GM23338 (cell line): ENCODE results near the gene TENT5A. TPM values are rescaled to one million over a fixed set of nuclear protein-coding genes. Genes with fewer than 3 reads are reported as not detected.

Experiments
- ATAC-seq: fragments of 200-7000 bp; cut with Tn5 transposase; 3 replicates; pipeline ENCODE4 v1.9.1; 2020
- DNase-seq: peaks from one replicate; pipeline ENCODE4 v3.0.0-alpha.2; 2015; ENCODE audit warnings: low spot score
- H2AFZ ChIP-seq: fragments of 200-600 bp; sonication (generic); 2 replicates; pipeline ENCODE4 v1.8.0; 2016; ENCODE audit warnings: antibody characterized with exemption, mild to moderate bottlenecking, moderate library complexity
- H3F3A ChIP-seq: fragments of 200-600 bp; sonication (generic); replicated peaks from 2 replicates; pipeline ENCODE4 v1.8.0; 2017; ENCODE audit warnings: antibody characterized with exemption, mixed run types, low read depth
- H3K27ac ChIP-seq: fragments of 200-600 bp; sonication (generic); 2 replicates; pipeline ENCODE4 v1.6.1; 2016; ENCODE audit warnings: low read depth
- H3K27me3 ChIP-seq: fragments of 200-600 bp; sonication (generic); 2 replicates; pipeline ENCODE4 v1.8.0; 2016; ENCODE audit warnings: mild to moderate bottlenecking, mixed run types, moderate library complexity; ENCODE audit not compliant: insufficient read depth
- H3K36me3 ChIP-seq: fragments of 200-600 bp; sonication (generic); 2 replicates; pipeline ENCODE4 v1.8.0; 2016; ENCODE audit warnings: mild to moderate bottlenecking; ENCODE audit not compliant: insufficient read depth
- H3K4me1 ChIP-seq: fragments of 200-600 bp; sonication (generic); 2 replicates; pipeline ENCODE4 v1.8.0; 2016; ENCODE audit warnings: mild to moderate bottlenecking, moderate library complexity; ENCODE audit not compliant: insufficient read depth
- H3K4me2 ChIP-seq: fragments of 200-600 bp; sonication (generic); 2 replicates; pipeline ENCODE4 v1.7.1; 2017; ENCODE audit warnings: mixed run types
- H3K4me3 ChIP-seq: fragments of 200-600 bp; sonication (generic); 2 replicates; pipeline ENCODE4 v1.6.1; 2016; ENCODE audit warnings: mixed run types
- H3K79me2 ChIP-seq: fragments of 200-600 bp; sonication (generic); replicated peaks from 2 replicates; pipeline ENCODE4 v1.8.0; 2017; ENCODE audit warnings: mild to moderate bottlenecking; ENCODE audit not compliant: insufficient read depth
- H3K9me2 ChIP-seq: fragments of 200-600 bp; sonication (generic); 2 replicates; pipeline ENCODE4 v1.8.0; 2017; ENCODE audit not compliant: insufficient read depth
- H4K20me1 ChIP-seq: fragments of 200-600 bp; sonication (generic); replicated peaks from 2 replicates; pipeline ENCODE4 v1.8.0; 2017; ENCODE audit warnings: mild to moderate bottlenecking; ENCODE audit not compliant: insufficient read depth
- H3K27ac Mint-ChIP-seq: 2 replicates; pipeline ENCODE4 v1.8.0; 2020; ENCODE audit warnings: inconsistent platforms, mild to moderate bottlenecking, moderate library complexity, mixed read lengths
- H3K27me3 Mint-ChIP-seq: 3 replicates; pipeline ENCODE4 v1.8.0; 2022; ENCODE audit warnings: low read depth, mild to moderate bottlenecking, moderate library complexity, mixed read lengths, inconsistent platforms; ENCODE audit not compliant: insufficient read depth, poor library complexity
- H3K36me3 Mint-ChIP-seq: 3 replicates; pipeline ENCODE4 v1.8.0; 2021; ENCODE audit warnings: low read depth, mild to moderate bottlenecking, inconsistent platforms, moderate library complexity, mixed read lengths
- H3K4me1 Mint-ChIP-seq: 3 replicates; pipeline ENCODE4 v1.8.0; 2020; ENCODE audit warnings: mild to moderate bottlenecking, inconsistent platforms, mixed read lengths
- H3K4me3 Mint-ChIP-seq: 3 replicates; pipeline ENCODE4 v1.8.0; 2021; ENCODE audit warnings: moderate library complexity, mild to moderate bottlenecking, inconsistent platforms, mixed read lengths
- H3K9me3 Mint-ChIP-seq: 3 replicates; pipeline ENCODE4 v1.8.0; 2020; ENCODE audit warnings: moderate library complexity, mild to moderate bottlenecking, inconsistent platforms, mixed read lengths
- CREB1 ChIP-seq: fragments of 250-450 bp; sonication (Bioruptor Pico); IDR thresholded peaks from 2 replicates; pipeline ENCODE4 v1.5.0; 2020; ENCODE audit warnings: low read depth, mild to moderate bottlenecking, moderate library complexity
- CTCF ChIP-seq, 2 experiments: fragments of 200-600 bp in 1 of 2; sonication (generic) in 1 of 2; conservative IDR thresholded peaks; 2 replicates each; pipeline versions ENCODE4 v1.5.1 to v1.6.1; 2016 to 2017; ENCODE audit warnings: antibody characterized with exemption in 2 of 2, low read depth in 2 of 2, mild to moderate bottlenecking in 2 of 2, moderate library complexity in 1 of 2
- EZH2 ChIP-seq: fragments of 200-600 bp; sonication (generic); IDR thresholded peaks from one replicate; pipeline ENCODE4 v1.8.0; 2017; ENCODE audit warnings: antibody characterized with exemption, mild to moderate bottlenecking, low read depth; ENCODE audit not compliant: unreplicated experiment
- EZH2phosphoT487 ChIP-seq: fragments of 200-600 bp; sonication (generic); IDR thresholded peaks from one replicate; pipeline ENCODE4 v1.8.1; 2018; ENCODE audit warnings: antibody characterized with exemption; ENCODE audit not compliant: unreplicated experiment
- JUNB ChIP-seq: IDR thresholded peaks from one replicate; pipeline ENCODE4 v1.6.1; 2016; ENCODE audit warnings: antibody characterized with exemption; ENCODE audit not compliant: unreplicated experiment
- NANOG ChIP-seq: IDR thresholded peaks from 2 replicates; pipeline ENCODE4 v1.6.1; 2016; ENCODE audit warnings: antibody characterized with exemption, borderline replicate concordance
- POLR2AphosphoS5 ChIP-seq: IDR thresholded peaks from 2 replicates; pipeline ENCODE4 v1.6.1; 2016; ENCODE audit warnings: antibody characterized with exemption, low read depth
- STAT1 ChIP-seq: IDR thresholded peaks from one replicate; pipeline ENCODE4 v1.6.1; 2016; ENCODE audit warnings: antibody characterized with exemption; ENCODE audit not compliant: unreplicated experiment
- ZNF114 ChIP-seq: fragments of 250-450 bp; sonication (Bioruptor Pico); IDR thresholded peaks from 2 replicates; pipeline ENCODE4 v1.5.0; 2020; ENCODE audit warnings: mild to moderate bottlenecking, moderate library complexity
- polyA plus RNA-seq: library from polyadenylated mRNA; unstranded; fragments of >200 nt; fragmentation: Nextera tagmentation; extraction: Ambion mirVana; gene quantifications from 2 replicates; pipeline ENCODE4 v1.2.1, GENCODE V29; 2016
- total RNA-seq: library from RNA; depleted of rRNA; stranded (reverse); fragments of >200 nt; shearing (Covaris generic); gene quantifications from 2 replicates; pipeline ENCODE4 v1.2.3, GENCODE V29; 2014
- TF ChIP-seq, protein P1 (sequence below): IDR thresholded peaks from one replicate; pipeline ENCODE4 v1.6.1; 2018; ENCODE audit warnings: antibody characterized with exemption; ENCODE audit not compliant: unreplicated experiment

Gene TENT5A
- total and polyA plus RNA-seq, 2 experiments from 2014 or later = 3.8 to 4.7 TPM

DNA sequence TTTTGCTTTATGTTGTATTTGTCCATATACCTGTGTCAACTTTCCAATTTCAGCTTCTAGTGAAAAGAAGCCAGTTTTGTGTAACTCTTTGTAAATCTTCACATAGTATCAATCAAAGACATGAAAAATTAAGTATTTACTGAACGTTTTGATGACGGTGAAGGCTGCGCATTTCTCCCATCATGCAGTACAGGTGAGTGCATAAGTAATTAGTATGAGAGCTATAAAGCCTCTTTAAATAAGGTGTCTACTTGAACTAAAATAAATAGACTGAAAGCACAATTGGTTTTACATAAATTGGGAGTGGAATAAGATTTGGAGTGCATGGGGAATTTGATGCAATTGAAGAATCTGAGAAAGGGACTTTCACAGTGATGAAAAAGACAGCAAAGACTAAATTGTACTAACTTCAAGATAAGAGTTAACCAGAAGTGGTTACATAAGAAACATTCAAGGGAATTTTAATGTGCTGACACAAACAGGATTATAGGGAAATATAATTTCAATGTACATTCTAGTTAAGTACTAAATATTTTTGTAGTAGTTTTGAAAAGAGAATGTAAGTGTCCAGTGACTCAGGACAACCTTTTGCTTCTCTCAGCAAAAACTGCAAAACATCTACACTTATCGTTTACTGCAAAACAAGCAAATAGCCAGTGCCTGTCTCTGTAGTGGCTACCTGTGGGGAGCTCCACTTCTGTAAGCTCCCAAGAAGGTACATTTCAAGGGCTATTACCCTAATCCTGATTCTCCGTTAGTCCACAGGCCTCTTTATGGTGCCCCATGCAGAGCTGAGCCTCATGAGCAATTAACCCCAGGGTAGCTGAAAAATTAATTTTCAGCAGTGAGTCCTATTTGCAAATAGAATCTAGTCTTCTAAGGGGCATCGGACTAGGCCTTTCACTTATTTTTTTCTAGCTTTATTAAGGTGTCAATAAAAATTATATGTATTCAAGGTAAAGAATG is 13.0 kb downstream of the TENT5A start:
- Histone ChIP-seq H4K20me1 (no peaks in the 10 kb centered on the region), H3K4me1 (no peaks in the 10 kb centered on the region), H3K27me3 (no peaks in the 10 kb centered on the region), H3K4me3 (no peak overlapping the region), H3K79me2 (no peaks in the 10 kb centered on the region), H3K9me2 (no peaks in the 10 kb centered on the region), H3F3A (no peaks in the 10 kb centered on the region), H3K36me3 (no peaks in the 10 kb centered on the region), H2AFZ (no peak overlapping the region), H3K27ac (no peak overlapping the region), H3K4me2 (no peak overlapping the region)
- H3K4me1 Mint-ChIP-seq = no peaks in the 10 kb centered on the region
- no peak overlapping the region for H3K4me3 Mint-ChIP-seq
- H3K9me3 Mint-ChIP-seq = peaks cover 7% of the 10 kb centered on the region
- DNase-seq (no peak), ATAC-seq (no peak)
- H3K27ac Mint-ChIP-seq = no peak overlapping the region
- no peaks in the 10 kb centered on the region for H3K27me3 Mint-ChIP-seq
- no peaks in the 10 kb centered on the region; the same call in 2 of the 3 replicates for H3K36me3 Mint-ChIP-seq
- TF ChIP-seq, protein P1, sequence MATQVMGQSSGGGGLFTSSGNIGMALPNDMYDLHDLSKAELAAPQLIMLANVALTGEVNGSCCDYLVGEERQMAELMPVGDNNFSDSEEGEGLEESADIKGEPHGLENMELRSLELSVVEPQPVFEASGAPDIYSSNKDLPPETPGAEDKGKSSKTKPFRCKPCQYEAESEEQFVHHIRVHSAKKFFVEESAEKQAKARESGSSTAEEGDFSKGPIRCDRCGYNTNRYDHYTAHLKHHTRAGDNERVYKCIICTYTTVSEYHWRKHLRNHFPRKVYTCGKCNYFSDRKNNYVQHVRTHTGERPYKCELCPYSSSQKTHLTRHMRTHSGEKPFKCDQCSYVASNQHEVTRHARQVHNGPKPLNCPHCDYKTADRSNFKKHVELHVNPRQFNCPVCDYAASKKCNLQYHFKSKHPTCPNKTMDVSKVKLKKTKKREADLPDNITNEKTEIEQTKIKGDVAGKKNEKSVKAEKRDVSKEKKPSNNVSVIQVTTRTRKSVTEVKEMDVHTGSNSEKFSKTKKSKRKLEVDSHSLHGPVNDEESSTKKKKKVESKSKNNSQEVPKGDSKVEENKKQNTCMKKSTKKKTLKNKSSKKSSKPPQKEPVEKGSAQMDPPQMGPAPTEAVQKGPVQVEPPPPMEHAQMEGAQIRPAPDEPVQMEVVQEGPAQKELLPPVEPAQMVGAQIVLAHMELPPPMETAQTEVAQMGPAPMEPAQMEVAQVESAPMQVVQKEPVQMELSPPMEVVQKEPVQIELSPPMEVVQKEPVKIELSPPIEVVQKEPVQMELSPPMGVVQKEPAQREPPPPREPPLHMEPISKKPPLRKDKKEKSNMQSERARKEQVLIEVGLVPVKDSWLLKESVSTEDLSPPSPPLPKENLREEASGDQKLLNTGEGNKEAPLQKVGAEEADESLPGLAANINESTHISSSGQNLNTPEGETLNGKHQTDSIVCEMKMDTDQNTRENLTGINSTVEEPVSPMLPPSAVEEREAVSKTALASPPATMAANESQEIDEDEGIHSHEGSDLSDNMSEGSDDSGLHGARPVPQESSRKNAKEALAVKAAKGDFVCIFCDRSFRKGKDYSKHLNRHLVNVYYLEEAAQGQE = no peak

DNA sequence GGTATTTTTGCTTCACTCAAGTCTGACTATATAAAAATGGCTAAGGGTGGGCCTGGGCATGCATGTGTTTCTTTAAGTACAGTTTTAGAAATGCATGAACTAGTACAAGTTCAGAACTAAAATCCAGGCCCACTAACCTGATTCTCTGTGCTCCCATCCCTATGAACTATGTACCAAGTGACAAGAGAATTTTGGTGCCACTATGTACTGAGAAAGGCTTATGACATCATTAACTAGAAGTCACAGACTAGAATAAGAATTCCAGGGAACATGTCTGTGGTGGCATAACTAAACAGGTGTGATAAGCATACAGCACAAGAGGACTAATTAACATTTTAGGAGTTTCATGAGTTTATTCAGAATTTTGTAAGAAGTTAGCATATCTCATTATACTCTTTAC is 16.1 kb downstream of the TENT5A start:
- Mint-ChIP-seq H3K27me3 (no peaks in the 10 kb centered on the region), H3K9me3 (peaks cover 7% of the 10 kb centered on the region), H3K36me3 (no peaks in the 10 kb centered on the region; the same call in 2 of the 3 replicates), H3K4me3 (no peak overlapping the region), H3K27ac (no peak overlapping the region), H3K4me1 (no peaks in the 10 kb centered on the region)
- Histone ChIP-seq H3K9me2 (no peaks in the 10 kb centered on the region), H4K20me1 (no peaks in the 10 kb centered on the region), H3K27ac (no peak overlapping the region), H3K4me3 (no peak overlapping the region), H2AFZ (no peak overlapping the region), H3F3A (no peaks in the 10 kb centered on the region), H3K36me3 (no peaks in the 10 kb centered on the region), H3K4me2 (no peak overlapping the region), H3K79me2 (no peaks in the 10 kb centered on the region), H3K4me1 (no peaks in the 10 kb centered on the region), H3K27me3 (no peaks in the 10 kb centered on the region)
- ATAC-seq = no peak
- TF ChIP-seq JUNB (no peak), CREB1 (CRISPR knock-in tag) (no peak), EZH2phosphoT487 (no peak), NANOG (no peak), CTCF (conservative IDR thresholded peaks at IDR 0.05; ENCODE audit: low read depth in 2 of 2) (no peak), STAT1 (no peak), POLR2AphosphoS5 (no peak), EZH2 (no peak), ZNF114 (CRISPR knock-in tag) (no peak)
- TF ChIP-seq, protein P1 = no peak
- DNase-seq = no peak
